Spleen (tissue), 7 donors: ENCODE results near the gene BIRC5.

Source experiments
- POLR2A ChIP-seq, 3 donors: fragments of 450-650 bp; IDR thresholded peaks; one replicate each; pipeline ENCODE4 v1.5.1; 2017; ENCODE audit warnings: antibody characterized with exemption in 3 of 3, mild to moderate bottlenecking in 1 of 3
- POLR2AphosphoS5 ChIP-seq, 3 donors: sonication (generic); formaldehyde crosslinking; IDR thresholded peaks; one replicate each; pipeline ENCODE4 v1.5.1; 2017; ENCODE audit warnings: antibody characterized with exemption in 3 of 3
- TF ChIP-seq, protein P1 (sequence below), 11 experiments: fragments of 200-600 bp in 7 of 11; fragments of 450-650 bp in 4 of 11; sonication (generic) in 4 of 11; IDR thresholded peaks in 8 of 11; conservative IDR thresholded peaks in 3 of 11; 1 replicate in 7 of 11; 2 replicates in 4 of 11; pipeline versions ENCODE4 v1.4.0 to v1.8.0; 2016 to 2021; ENCODE audit warnings: antibody characterized with exemption in 11 of 11, inconsistent platforms in 4 of 11, mild to moderate bottlenecking in 1 of 11
- donor health status: DM: no; HTN: no; CAD: no; lungs with moderate emphysema.
- donor health status: DM: no; HTN: no; CAD: no.
- donor health status: DM: no; HTN: no; CAD: no.

DNA sequence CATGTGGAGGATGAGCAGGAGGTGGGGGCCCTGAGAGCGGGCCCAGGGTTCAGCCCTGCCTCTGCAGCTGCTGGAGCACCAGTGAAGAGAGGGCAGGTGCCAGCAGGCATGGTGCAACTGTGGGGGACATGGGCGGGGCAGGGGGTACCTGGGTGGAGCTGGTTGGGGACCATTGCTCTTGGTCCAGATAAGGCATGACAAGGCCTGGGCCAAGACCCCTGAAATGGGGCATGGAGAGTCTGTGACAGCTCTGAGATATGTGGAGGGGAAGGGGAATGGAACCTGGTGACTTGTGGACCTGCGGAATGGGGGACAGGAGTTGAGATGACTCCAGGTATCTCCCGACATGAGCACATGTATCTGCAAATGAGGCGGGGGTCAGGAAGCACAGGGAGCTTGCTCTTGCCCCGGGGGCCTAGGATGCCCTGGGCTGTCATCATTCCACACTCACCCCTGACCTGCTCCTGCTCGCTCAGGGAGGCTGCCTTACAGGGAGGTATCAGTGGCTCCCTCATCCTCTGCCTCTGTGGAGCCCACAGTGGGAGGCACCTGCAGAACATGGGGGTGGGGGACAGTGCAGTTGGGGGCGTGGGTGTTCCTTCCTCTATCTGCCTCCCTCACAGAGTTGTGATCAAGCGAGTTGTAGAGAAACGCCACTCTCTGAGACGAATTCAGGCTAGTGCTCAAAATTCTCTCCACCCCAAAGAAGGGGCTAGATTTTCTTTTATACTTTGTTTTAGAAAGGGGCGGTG is 57.5 kb downstream of the BIRC5 start:
- TF ChIP-seq, protein P1, sequence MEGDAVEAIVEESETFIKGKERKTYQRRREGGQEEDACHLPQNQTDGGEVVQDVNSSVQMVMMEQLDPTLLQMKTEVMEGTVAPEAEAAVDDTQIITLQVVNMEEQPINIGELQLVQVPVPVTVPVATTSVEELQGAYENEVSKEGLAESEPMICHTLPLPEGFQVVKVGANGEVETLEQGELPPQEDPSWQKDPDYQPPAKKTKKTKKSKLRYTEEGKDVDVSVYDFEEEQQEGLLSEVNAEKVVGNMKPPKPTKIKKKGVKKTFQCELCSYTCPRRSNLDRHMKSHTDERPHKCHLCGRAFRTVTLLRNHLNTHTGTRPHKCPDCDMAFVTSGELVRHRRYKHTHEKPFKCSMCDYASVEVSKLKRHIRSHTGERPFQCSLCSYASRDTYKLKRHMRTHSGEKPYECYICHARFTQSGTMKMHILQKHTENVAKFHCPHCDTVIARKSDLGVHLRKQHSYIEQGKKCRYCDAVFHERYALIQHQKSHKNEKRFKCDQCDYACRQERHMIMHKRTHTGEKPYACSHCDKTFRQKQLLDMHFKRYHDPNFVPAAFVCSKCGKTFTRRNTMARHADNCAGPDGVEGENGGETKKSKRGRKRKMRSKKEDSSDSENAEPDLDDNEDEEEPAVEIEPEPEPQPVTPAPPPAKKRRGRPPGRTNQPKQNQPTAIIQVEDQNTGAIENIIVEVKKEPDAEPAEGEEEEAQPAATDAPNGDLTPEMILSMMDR (IDR thresholded peaks at IDR 0.05 in 8 of 11, conservative IDR thresholded peaks at IDR 0.05 in 3 of 11): no peak
- TF ChIP-seq POLR2A (IDR thresholded peaks at IDR 0.05) (no peak), POLR2AphosphoS5 (IDR thresholded peaks at IDR 0.05) (no peak)
